HCT116 (cell line): Measurements from ENCODE around the gene HSPB1. TPM values are rescaled to one million over a fixed set of nuclear protein-coding genes. Genes with fewer than 3 reads are reported as not detected.

Experiments used
- ATAC-seq: fragments of 200-7000 bp; cut with Tn5 transposase; 2 replicates; pipeline ENCODE4 v1.9.1; 2020; ENCODE audit warnings: mild to moderate bottlenecking, moderate library complexity
- BruUV-seq: library from RNA; stranded (reverse); fragments of 400-500 nt; replicated peaks from 2 replicates; lab custom pipeline; 2021; lab: Mats Ljungman, UMichigan
- CTCF ChIA-PET: fragments of 300-600 bp; sonication (Branson Sonifier 250); formaldehyde crosslinking; loops from one replicate; lab custom pipeline; 2021; ENCODE audit warnings: antibody characterized with exemption; lab: Charles Lee
- POLR2A ChIA-PET: fragments of 300-600, 350-600 bp; sonication (Branson Sonifier 250); formaldehyde crosslinking; loops from one replicate; lab custom pipeline; 2021; ENCODE audit warnings: antibody characterized with exemption; lab: Charles Lee
- RAD21 ChIA-PET, 2 experiments: fragments of 300-600 bp; sonication (Branson Sonifier 250); formaldehyde crosslinking; loops; one replicate each; lab custom pipeline; 2023; ENCODE audit warnings: low total read pairs in 2 of 2; ENCODE audit not compliant: uncharacterized antibody in 2 of 2, unreplicated experiment in 2 of 2, low non-redundant PET in 1 of 2; lab: Charles Lee
- DNase-seq: peaks from one replicate; pipeline ENCODE4 v3.0.0-alpha.2; 2010; ENCODE audit warnings: low read depth, low spot score
- H2AFZ ChIP-seq: fragments of 200-600 bp; shearing (Covaris generic), sonication (generic); 2 replicates; pipeline ENCODE4 v1.6.1; 2017; ENCODE audit warnings: low read depth, mixed run types, mixed read lengths, antibody characterized with exemption, low read length; ENCODE audit not compliant: poor library complexity, severe bottlenecking
- H3K27ac ChIP-seq: 2 replicates; pipeline ENCODE4 v1.5.1; 2012; ENCODE audit warnings: low read depth, low read length
- H3K27me3 ChIP-seq: fragments of 200-600 bp; sonication (generic); 2 replicates; pipeline ENCODE4 v1.6.1; 2016; ENCODE audit warnings: mixed run types, low read length, mixed read lengths; ENCODE audit not compliant: insufficient read depth
- H3K36me3 ChIP-seq, 2 experiments: fragments of 200-500 bp in 1 of 2; fragments of 200-600 bp in 1 of 2; sonication (Bioruptor generic) in 1 of 2; sonication (generic) in 1 of 2; 2 replicates each; pipeline versions ENCODE4 v1.5.1 to v1.6.1; 2014 to 2016; ENCODE audit warnings: low read length in 2 of 2, inconsistent platforms in 1 of 2, mixed read lengths in 1 of 2, mixed run types in 1 of 2; ENCODE audit not compliant: insufficient read depth in 2 of 2, control insufficient read depth in 1 of 2
- H3K4me1 ChIP-seq, 2 experiments: fragments of 200-600 bp in 1 of 2; sonication (generic) in 1 of 2; 2 replicates each; pipeline versions ENCODE4 v1.5.1 to v1.6.1; 2012 to 2017; ENCODE audit warnings: low read length in 2 of 2, inconsistent platforms in 1 of 2, mild to moderate bottlenecking in 1 of 2, mixed read lengths in 1 of 2, mixed run types in 1 of 2, moderate library complexity in 1 of 2; ENCODE audit not compliant: insufficient read depth in 2 of 2, control insufficient read depth in 1 of 2
- H3K4me2 ChIP-seq: fragments of 200-600 bp; sonication (generic); 2 replicates; pipeline ENCODE4 v1.6.1; 2017; ENCODE audit warnings: mixed run types, low read length, mixed read lengths
- H3K4me3 ChIP-seq, 2 experiments: fragments of 200-600 bp in 1 of 2; sonication (generic) in 1 of 2; replicated peaks in 1 of 2; 2 replicates each; pipeline ENCODE4 v1.5.1; 2011 to 2016; ENCODE audit warnings: low read length in 2 of 2, control low read depth in 1 of 2, low read depth in 1 of 2, mild to moderate bottlenecking in 1 of 2, mixed read lengths in 1 of 2, mixed run types in 1 of 2
- H3K79me2 ChIP-seq: fragments of 200-600 bp; sonication (generic); 2 replicates; pipeline ENCODE4 v1.6.1; 2017; ENCODE audit warnings: mild to moderate bottlenecking, mixed run types, low read length, moderate library complexity, mixed read lengths; ENCODE audit not compliant: insufficient read depth
- H3K9ac ChIP-seq: fragments of 200-600 bp; sonication (generic); 2 replicates; pipeline ENCODE4 v1.6.1; 2016; ENCODE audit warnings: low read length, mixed read lengths
- H3K9me2 ChIP-seq: fragments of 200-600 bp; sonication (generic), shearing (Covaris generic); 2 replicates; pipeline ENCODE4 v1.6.1; 2017; ENCODE audit warnings: mixed run types, mild to moderate bottlenecking, moderate library complexity; ENCODE audit not compliant: insufficient read depth
- H3K9me3 ChIP-seq, 2 experiments: fragments of 200-500 bp in 1 of 2; fragments of 200-600 bp in 1 of 2; sonication (Bioruptor generic) in 1 of 2; sonication (generic) in 1 of 2; 2 replicates each; pipeline ENCODE4 v1.6.1; 2014 to 2017; ENCODE audit warnings: low read length in 2 of 2, mixed read lengths in 2 of 2, inconsistent platforms in 1 of 2, low read depth in 1 of 2, mild to moderate bottlenecking in 1 of 2, mixed run types in 1 of 2, moderate library complexity in 1 of 2; ENCODE audit not compliant: control insufficient read depth in 1 of 2, insufficient read depth in 1 of 2
- H4K20me1 ChIP-seq: fragments of 200-600 bp; sonication (generic), shearing (Covaris generic); 2 replicates; pipeline ENCODE4 v1.6.1; 2017; ENCODE audit warnings: mixed run types, mild to moderate bottlenecking, moderate library complexity; ENCODE audit not compliant: insufficient read depth
- CEBPB ChIP-seq: IDR thresholded peaks from 2 replicates; pipeline ENCODE4 v1.6.1; 2012; ENCODE audit warnings: low read depth
- CTCF ChIP-seq, 3 experiments: fragments of 200-600 bp in 1 of 3; sonication (generic) in 1 of 3; IDR thresholded peaks in 2 of 3; conservative IDR thresholded peaks in 1 of 3; 2 replicates each; pipeline ENCODE4 v1.5.1; 2012 to 2017; ENCODE audit warnings: low read depth in 2 of 3, low read length in 2 of 3, antibody characterized with exemption in 1 of 3, borderline replicate concordance in 1 of 3, control low read depth in 1 of 3, mild to moderate bottlenecking in 1 of 3, mixed read lengths in 1 of 3, mixed run types in 1 of 3, moderate library complexity in 1 of 3; ENCODE audit not compliant: insufficient read depth in 1 of 3
- EGR1 ChIP-seq: IDR thresholded peaks from 2 replicates; pipeline ENCODE4 v1.6.1; 2012; ENCODE audit warnings: low read depth
- ELF1 ChIP-seq: IDR thresholded peaks from 2 replicates; pipeline ENCODE4 v1.6.1; 2012; ENCODE audit warnings: low read depth, borderline replicate concordance
- EZH2 ChIP-seq: fragments of 200-600 bp; sonication (generic); IDR thresholded peaks from 2 replicates; pipeline ENCODE4 v1.6.1; 2017; ENCODE audit warnings: antibody characterized with exemption, mixed run types
- JUND ChIP-seq: IDR thresholded peaks from 2 replicates; pipeline ENCODE4 v1.6.1; 2012
- MAX ChIP-seq: IDR thresholded peaks from 2 replicates; pipeline ENCODE4 v1.6.1; 2012
- POLR2A ChIP-seq: IDR thresholded peaks from 2 replicates; pipeline ENCODE4 v1.7.0; 2011; ENCODE audit warnings: borderline replicate concordance; ENCODE audit not compliant: insufficient read depth, insufficient read length; ENCODE audit errors: extremely low read depth
- POLR2AphosphoS5 ChIP-seq: IDR thresholded peaks from 2 replicates; pipeline ENCODE4 v1.6.1; 2011; ENCODE audit warnings: mild to moderate bottlenecking, low read depth, low read length, moderate library complexity
- RAD21 ChIP-seq: IDR thresholded peaks from 2 replicates; pipeline ENCODE4 v1.6.1; 2012; ENCODE audit warnings: low read depth, mild to moderate bottlenecking
- REST ChIP-seq: IDR thresholded peaks from 2 replicates; pipeline ENCODE4 v1.6.1; 2012; ENCODE audit warnings: low read depth
- SIN3A ChIP-seq: IDR thresholded peaks from 2 replicates; pipeline ENCODE4 v1.6.1; 2012; ENCODE audit warnings: low read depth
- TCF7L2 ChIP-seq: IDR thresholded peaks from 2 replicates; pipeline ENCODE4 v1.7.0; 2011; ENCODE audit warnings: borderline replicate concordance, inconsistent platforms; ENCODE audit not compliant: insufficient read depth, insufficient read length; ENCODE audit errors: extremely low read depth
- ZBTB33 ChIP-seq: IDR thresholded peaks from 2 replicates; pipeline ENCODE4 v1.6.1; 2011; ENCODE audit warnings: mild to moderate bottlenecking, low read length, moderate library complexity; ENCODE audit not compliant: insufficient replicate concordance; ENCODE audit errors: extremely low read depth
- ZFX ChIP-seq: fragments of 450-650 bp; IDR thresholded peaks from 2 replicates; pipeline ENCODE4 v1.6.1; 2017
- intact Hi-C: fragments of 100-400 bp; cut with micrococcal nuclease; formaldehyde crosslinking; loops from 2 replicates; pipeline ENCODE4 v1.10.0; 2022
- total RNA-seq: library from RNA; stranded (reverse); gene quantifications from one replicate; pipeline ENCODE4 v1.2.1, GENCODE V29; 2021; ENCODE audit not compliant: unreplicated experiment

HSPB1 gene
- total RNA-seq, 1 experiment from 2014 or later: 524 TPM

GRCh38 chr7:76268376-76268775 is 34.1 kb upstream of the HSPB1 start (continued):
- TF ChIP-seq POLR2AphosphoS5 (no peak), MAX (no peak), TCF7L2 (no peak), SIN3A (no peak)

- BruUV-seq: no TSS peak
- Histone ChIP-seq H3K9ac (no peak overlapping the region), H3K36me3 (no peaks in the 10 kb centered on the region), H3K4me3 (no peak overlapping the region), H3K4me2 (no peak overlapping the region), H3K27ac (no peak overlapping the region), H3K79me2 (no peaks in the 10 kb centered on the region), H4K20me1 (no peaks in the 10 kb centered on the region), H3K27me3 (no peaks in the 10 kb centered on the region), H3K9me2 (no peaks in the 10 kb centered on the region), H3K4me1 (0 out of 4 replicates have a peak, but pooled peaks cover 0 to 2% of the 10 kb centered on the region in 2 experiments), H3K9me3 (no peaks in the 10 kb centered on the region)
- ChIA-PET POLR2A (no interaction called here), RAD21 (no interaction called here), CTCF (interaction anchor here (1.4 kb wide), 1 partner anchor 45 kb away, joined by 5 read pairs; no protein-coding TSS in a partner anchor)
- ATAC-seq (no peak), DNase-seq (no peak)
- intact Hi-C loops: no loop called here
- TF ChIP-seq CTCF (IDR thresholded peaks at IDR 0.05 in 2 of 3, conservative IDR thresholded peaks at IDR 0.05 in 1 of 3; ENCODE audit: borderline replicate concordance in 1 of 3, insufficient read depth in 1 of 3, low read depth in 2 of 3, low read length in 2 of 3): no peak
- TF ChIP-seq TCF7L2: no peak
- TF ChIP-seq JUND: no peak
- no peak for TF ChIP-seq REST
- TF ChIP-seq MAX: no peak
- no peak for TF ChIP-seq EZH2
- TF ChIP-seq EGR1: no peak
- no peak for TF ChIP-seq ZBTB33
- TF ChIP-seq POLR2AphosphoS5: no peak
- TF ChIP-seq ZFX: no peak
- no peak for TF ChIP-seq SIN3A
- no peak for TF ChIP-seq ELF1
- no peak for TF ChIP-seq POLR2A
- no peak for TF ChIP-seq CEBPB
- no peak for TF ChIP-seq RAD21
- TF ChIP-seq, all 23 proteins: peak for 0
- no peak overlapping the region for H2AFZ ChIP-seq
Observed at GRCh38 chr7:76269895-76270294, 32.6 kb upstream of the HSPB1 start.
